ENCODE data around the gene CACNA2D3.
"Not testable (repeated sequence)": the region's sequence is repeated elsewhere in the genome, so short reads cannot be mapped to it uniquely, and the experiment has no call there.

Gene CACNA2D3

GRCh38 chr3:54454806-54455205 is 332.5 kb downstream of the CACNA2D3 start:
- no peak for DNase-seq (ENCODE audit: low read depth, low spot score)

DNA sequence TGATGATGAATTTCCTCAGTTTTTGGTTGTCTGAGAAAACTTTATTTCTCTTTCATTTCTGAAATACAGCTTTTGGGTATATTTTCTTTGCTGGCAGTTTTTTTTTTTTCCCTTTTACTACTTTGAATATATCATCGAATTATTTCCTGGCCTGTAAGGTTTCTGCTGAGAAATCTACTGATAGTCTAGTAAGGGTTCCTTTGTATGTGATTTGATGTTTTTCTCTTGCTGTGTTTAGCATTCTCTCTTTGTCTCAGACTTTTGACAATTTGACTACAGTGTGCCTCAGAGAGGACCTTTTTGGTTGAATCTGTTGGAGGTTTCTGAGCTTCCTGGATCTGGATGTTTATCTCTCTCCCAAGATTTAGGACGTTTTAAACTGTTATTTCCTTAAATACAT is 336.0 kb downstream of the CACNA2D3 start:
- DNase-seq (ENCODE audit: low read depth, low spot score): no peak

- DNase-seq (ENCODE audit: low read depth, low spot score): not testable (repeated sequence)
Observed at GRCh38 chr3:54464554-54464953, 342.2 kb downstream of the CACNA2D3 start.

DNA sequence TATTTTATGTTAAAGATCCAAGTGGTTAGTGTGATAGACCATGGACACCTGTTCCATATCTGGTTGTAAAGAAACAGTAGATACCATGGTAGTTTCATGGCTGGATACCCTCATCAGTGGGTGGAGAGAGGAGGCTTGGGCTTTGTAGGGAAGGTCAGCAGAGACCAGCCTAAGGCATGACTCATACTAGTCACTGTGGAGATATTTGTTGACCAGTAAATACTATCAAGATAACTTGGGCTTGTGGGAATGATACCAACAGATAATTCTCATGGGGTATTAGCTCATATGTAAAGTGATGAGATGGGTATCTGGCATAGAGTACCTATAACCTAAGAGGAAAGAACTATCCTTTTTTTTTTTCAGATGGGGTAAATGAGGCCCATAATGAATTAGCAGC is 354.5 kb downstream of the CACNA2D3 start:
- DNase-seq (ENCODE audit: low read depth, low spot score): no peak

DNA sequence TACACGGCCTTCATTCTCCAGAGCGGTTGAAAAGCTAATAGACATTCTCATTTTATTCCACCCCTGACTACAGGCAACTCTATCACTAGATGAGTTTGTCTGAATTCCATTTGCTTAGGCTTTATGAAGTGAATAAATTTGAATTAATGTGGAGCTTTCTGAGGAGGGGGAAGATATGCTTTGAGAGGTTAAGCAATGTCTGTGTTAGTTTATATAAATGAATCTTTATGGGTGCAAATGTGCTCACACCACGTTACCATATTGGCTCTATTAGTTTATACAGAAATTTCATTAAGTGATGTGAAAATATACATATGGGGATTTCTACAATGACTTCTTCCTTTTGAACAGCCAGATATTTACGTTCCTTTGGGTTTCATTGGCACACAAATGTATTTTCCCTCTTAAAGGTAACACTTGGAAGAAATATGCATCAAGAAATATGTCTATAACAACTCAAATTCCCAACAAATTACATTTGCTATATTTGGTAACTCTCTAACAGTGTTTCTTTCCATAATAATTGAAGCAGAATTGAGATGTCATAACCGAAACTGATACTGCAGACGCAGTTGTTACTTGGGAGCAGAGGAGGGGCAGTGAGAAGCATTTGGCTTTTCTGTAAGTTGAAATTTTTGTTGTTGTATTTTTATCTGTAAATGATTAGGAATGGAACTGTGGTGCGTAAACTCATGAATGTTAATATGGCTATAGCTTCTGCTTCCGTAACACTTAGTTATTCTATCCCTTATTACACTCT is 359.4 kb downstream of the CACNA2D3 start:
- DNase-seq (ENCODE audit: low read depth, low spot score): no peak

- DNase-seq (ENCODE audit: low read depth, low spot score): no peak
Observed at GRCh38 chr3:54484334-54484733, 362.0 kb downstream of the CACNA2D3 start.

DNA sequence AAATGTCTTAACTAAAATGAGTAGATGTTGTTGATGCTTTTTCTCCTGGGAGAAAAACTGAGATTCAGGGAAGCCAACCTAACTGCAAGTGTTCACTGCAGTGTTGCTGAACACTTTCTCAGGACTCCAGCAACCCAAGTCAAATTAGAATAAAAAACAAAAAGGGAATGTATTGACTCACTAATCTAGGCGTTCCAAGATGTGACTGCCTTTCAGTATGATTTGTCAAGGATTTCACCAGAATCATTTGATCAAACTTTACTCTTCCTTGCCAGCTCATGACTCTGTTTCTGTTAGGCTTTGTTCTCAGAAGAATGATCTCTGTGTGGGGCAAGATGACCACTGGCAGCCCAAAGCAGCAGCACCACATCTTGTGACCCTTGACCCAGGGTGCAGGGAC is 364.0 kb downstream of the CACNA2D3 start:
- DNase-seq (ENCODE audit: low read depth, low spot score): no peak

DNA sequence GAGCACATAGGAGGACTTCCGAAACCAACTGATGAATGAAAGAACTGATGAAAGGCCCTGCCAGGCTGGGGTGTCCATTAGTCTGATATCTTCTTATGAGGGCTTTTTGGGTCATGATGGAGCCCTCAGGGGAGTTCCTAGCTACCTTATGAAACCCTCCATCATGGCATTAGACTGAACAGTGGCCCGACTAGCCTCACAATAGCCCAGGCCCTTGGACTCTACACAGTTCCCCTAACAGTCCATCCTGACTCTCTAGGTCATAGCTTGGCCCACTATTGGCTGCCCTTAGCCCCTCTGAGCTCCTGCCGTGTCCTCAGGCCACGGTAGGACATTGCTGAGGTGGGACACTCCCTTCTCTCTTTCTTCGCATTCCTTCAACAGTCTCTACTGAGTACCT is 365.9 kb downstream of the CACNA2D3 start:
- DNase-seq (ENCODE audit: low read depth, low spot score): no peak

GRCh38 chr3:54494209-54494608 is 371.9 kb downstream of the CACNA2D3 start:
- DNase-seq (ENCODE audit: low read depth, low spot score): no peak

DNA sequence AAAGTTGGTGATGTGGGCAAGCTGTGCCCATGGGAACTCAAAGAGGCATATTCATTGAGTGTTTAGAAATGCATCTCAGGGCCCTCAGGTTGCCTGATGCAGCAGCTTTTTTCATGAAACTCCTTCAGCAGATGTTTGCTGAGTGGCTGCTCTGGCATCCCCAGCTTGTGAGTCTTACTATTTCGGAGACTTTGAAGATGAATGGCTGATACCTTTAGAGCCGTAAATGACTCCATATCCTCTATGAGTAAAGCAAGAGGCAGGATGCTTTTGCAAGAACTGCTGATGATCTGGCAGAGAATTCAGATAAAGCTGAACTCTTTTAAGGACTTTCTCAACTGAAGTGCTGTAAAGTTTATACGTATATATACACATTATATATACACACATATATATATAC is 384.3 kb downstream of the CACNA2D3 start:
- no peak for DNase-seq (ENCODE audit: low read depth, low spot score)

GRCh38 chr3:54507876-54508460 is 385.6 kb downstream of the CACNA2D3 start:
- DNase-seq (ENCODE audit: low read depth, low spot score): no peak

DNA sequence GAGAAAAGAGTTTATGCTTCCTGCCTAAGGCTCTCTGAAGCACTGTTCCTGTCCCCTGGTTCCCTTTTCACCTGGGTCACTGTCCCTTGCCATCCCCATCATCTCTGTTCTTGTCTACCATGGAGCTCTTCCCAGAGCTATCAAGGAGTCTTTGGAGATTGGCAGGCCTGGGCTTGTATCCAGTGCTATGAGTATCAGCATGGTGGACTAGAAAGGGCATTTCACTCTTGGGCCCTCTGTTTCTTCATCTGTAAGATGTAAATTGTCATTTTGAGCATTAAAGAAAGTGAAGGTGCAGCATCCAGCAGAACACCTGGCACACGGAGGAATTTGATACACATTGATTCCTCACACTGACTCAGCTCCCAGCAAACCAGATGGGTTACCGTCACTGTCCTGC is 388.2 kb downstream of the CACNA2D3 start:
- DNase-seq (ENCODE audit: low read depth, low spot score): no peak

- no peak for DNase-seq (ENCODE audit: low read depth, low spot score)
Observed at GRCh38 chr3:54511766-54512365, 389.5 kb downstream of the CACNA2D3 start.

DNA sequence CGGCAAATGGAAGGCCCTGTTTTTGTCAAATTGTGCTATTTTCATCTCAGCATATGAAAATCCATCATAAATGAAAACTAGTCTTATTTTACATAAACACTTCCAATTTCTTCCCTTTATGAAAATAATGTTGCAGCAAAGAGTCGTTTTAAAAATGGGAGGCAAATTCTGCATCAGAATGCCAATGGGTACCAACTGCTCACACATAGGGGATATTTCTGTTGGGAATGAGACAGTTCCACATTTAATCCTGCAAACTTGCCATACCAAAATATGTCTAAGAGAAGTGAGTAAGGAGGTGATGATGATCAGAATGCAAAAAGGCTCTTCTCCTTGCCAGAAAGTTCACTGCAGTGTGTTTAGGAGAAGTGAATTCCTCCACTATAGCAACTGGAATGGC is 391.7 kb downstream of the CACNA2D3 start:
- no peak for DNase-seq (ENCODE audit: low read depth, low spot score)

DNA sequence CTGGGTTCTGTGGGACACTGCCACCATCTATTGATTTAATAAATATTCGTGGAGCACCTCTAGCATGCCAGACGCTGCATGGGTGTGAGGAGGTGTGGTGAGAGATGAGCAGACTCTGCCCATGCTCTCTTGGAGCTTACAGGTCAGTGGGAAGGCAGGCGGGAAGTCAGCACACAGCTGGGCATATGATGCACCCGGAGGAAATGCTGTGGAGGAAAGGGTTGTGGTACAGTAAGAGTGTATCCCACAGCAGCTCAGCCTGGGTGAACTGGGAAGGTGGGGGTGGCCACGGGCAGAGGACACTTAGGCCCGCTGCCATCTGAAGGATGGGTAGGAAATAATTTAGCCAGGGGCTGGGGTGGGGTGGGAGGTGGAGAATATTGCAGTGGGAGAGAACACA is 392.1 kb downstream of the CACNA2D3 start:
- no peak for DNase-seq (ENCODE audit: low read depth, low spot score)

GRCh38 chr3:54515441-54516213 is 393.3 kb downstream of the CACNA2D3 start:
- DNase-seq (ENCODE audit: low read depth, low spot score): no peak

GRCh38 chr3:54517424-54517823 is 395.1 kb downstream of the CACNA2D3 start:
- DNase-seq (ENCODE audit: low read depth, low spot score): no peak

DNA sequence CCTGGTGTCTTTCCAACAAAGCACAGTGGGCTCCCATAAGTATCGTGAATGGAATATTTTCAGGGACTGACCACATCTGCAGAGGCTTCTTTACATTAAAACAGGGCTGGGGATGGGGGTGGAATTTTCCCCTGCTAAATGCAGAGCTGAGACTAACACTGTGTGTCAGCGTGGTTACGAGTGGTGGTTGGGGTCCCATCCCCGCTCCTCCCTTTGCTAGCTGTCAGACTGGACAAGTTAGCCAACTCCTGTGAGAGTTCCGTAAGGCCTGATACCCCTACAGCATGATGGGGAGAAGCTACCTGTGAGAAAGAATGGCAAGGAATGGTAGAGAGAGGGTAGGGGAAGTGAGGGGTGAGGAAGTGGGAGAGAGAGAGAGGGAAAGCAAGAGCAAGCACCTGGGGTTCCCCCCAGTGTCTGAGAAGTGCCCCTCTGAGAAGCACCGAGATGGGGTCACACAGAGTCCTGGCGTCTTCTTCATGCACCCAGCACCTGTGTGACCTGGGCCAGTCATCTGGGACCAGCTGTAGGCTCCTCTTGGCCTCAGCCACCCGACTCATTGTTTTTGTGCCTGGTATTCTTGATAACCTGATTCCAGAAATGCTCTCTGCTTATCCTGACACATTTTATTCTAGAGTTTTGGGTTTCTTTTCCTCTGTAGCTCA is 395.8 kb downstream of the CACNA2D3 start:
- DNase-seq (ENCODE audit: low read depth, low spot score): no peak

DNA sequence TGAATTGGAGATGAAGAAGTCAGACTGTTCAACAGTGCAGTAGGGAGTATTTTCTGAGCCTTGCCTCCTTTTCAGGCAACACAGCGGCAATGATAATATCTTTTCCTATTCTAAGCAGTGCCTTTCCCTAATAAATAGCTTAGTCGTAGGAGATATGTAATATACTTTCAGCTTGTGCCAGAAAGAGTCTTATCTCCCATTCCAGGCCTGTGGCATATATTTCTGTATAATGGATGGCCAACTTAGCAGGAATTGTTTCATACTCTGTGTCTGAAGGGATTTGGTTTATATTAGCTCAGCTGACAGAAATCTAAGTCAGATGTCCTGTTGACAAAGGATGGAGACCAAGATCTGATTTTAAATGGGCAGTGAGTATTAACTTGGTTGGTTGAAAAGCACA is 397.1 kb downstream of the CACNA2D3 start:
- no peak for DNase-seq (ENCODE audit: low read depth, low spot score)

GRCh38 chr3:54520060-54520459 is 397.7 kb downstream of the CACNA2D3 start:
- no peak for DNase-seq (ENCODE audit: low read depth, low spot score)

DNA sequence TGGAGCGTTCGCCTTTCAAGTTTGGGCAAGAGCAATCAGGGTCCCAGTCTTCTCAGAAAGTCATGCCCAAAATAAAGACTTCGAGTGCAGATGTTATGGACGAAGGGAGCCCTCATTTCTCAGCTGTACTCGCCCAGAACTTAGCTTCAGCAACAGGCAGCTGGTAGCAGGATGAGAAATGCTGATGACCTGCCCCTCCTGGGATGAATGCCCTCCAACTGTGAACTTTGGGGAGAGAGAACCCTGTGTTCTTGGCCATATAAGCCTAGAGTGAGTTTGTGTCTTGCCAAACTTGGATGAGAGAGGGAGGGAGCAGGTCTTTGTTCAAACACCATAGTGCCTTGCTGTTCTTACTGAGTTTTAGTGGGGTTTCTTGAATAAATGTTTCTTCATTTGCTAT is 405.2 kb downstream of the CACNA2D3 start:
- DNase-seq (ENCODE audit: low read depth, low spot score): no peak

DNA sequence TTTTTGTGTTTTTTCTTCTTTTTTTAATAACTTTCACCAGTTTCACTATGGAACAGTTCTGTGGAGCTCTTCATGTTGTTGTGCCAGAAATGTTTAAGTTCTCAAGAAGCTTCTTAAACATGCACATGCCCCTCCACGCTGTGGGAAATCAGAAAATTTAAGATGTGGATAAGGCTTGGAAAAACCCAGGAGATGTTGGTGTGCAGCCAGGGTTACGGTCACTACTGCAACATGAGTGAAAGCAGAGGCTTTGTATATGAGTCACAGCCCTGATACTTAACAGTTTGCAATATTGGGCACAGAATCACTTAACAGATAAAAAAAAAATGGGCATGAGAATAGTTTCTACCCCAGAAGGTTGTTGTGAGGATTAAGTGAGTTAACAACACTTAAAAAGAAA is 405.6 kb downstream of the CACNA2D3 start:
- DNase-seq (ENCODE audit: low read depth, low spot score): no peak
